Measurements from ENCODE around the gene TMED7.

DNA sequence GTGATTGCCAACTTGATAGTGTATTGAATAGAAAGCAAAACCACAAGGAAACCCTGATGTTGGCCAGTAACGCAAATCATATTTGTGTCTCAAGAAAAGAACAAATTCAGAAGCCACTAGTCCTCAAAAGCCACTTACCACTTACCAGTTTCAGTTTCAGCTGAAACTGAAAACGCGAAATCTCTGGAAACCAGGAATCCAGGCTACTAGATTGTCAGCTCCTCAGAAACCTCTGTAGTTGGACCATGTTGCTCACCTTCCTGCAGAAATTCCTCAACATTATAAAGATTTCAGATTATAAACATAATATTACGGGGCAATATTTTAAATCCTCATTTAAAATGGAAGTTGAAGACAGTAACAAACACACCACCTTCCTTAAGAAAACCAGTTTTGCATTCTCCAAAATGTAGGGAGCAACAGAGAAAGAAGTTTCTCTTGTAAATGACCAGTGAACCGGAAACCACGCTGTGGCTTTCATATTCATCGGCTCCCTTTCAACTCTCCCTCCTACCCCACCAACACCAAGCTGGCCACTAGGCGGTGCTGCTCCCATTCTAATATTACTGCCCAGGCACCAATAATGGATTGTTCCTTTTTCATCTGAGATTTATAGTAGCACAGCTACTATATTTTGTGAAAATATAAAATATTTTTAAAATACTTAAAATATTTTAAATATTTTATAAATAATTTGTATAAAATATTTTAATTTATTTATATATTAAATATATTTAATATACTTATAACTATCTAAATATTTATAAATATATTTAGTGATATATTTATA lies 8.7 kb upstream of the TMED7 start:
- TF ChIP-seq CEBPB (IDR thresholded peaks at IDR 0.05) (no peak), RAD21 (IDR thresholded peaks at IDR 0.05; ENCODE audit: low read depth) (peak; percentile 96), ZBTB7A (IDR thresholded peaks at IDR 0.05; ENCODE audit: low read depth) (no peak), EP300 (IDR thresholded peaks at IDR 0.05; ENCODE audit: borderline replicate concordance) (no peak), EGR1 (IDR thresholded peaks at IDR 0.05) (no peak)
- TF ChIP-seq, protein P1, sequence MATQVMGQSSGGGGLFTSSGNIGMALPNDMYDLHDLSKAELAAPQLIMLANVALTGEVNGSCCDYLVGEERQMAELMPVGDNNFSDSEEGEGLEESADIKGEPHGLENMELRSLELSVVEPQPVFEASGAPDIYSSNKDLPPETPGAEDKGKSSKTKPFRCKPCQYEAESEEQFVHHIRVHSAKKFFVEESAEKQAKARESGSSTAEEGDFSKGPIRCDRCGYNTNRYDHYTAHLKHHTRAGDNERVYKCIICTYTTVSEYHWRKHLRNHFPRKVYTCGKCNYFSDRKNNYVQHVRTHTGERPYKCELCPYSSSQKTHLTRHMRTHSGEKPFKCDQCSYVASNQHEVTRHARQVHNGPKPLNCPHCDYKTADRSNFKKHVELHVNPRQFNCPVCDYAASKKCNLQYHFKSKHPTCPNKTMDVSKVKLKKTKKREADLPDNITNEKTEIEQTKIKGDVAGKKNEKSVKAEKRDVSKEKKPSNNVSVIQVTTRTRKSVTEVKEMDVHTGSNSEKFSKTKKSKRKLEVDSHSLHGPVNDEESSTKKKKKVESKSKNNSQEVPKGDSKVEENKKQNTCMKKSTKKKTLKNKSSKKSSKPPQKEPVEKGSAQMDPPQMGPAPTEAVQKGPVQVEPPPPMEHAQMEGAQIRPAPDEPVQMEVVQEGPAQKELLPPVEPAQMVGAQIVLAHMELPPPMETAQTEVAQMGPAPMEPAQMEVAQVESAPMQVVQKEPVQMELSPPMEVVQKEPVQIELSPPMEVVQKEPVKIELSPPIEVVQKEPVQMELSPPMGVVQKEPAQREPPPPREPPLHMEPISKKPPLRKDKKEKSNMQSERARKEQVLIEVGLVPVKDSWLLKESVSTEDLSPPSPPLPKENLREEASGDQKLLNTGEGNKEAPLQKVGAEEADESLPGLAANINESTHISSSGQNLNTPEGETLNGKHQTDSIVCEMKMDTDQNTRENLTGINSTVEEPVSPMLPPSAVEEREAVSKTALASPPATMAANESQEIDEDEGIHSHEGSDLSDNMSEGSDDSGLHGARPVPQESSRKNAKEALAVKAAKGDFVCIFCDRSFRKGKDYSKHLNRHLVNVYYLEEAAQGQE (IDR thresholded peaks at IDR 0.05; ENCODE audit: low read depth): no peak

Measured in Ishikawa (cell line).